ENCODE data around the gene STYXL2. TPM values are rescaled to one million over a fixed set of nuclear protein-coding genes. Genes with fewer than 3 reads are reported as not detected.
A peak's percentile ranks its signal among the peaks of the same experiment; 100 is the strongest.

The STYXL2 gene
- total RNA-seq, 1 donor from 2014 or later = not detected

- H3K9me3 Mint-ChIP-seq = no peaks in the 10 kb centered on the region
Measured at GRCh38 chr1:167104256-167104633, 10.4 kb downstream of the STYXL2 start.

GRCh38 chr1:167105271-167106118, 11.6 kb downstream of the STYXL2 start:
- H3K4me1 Mint-ChIP-seq (ENCODE audit: low read depth) = peaks cover 51% of the 10 kb centered on the region
- peaks cover 4% of the 10 kb centered on the region for H3K27me3 Mint-ChIP-seq (ENCODE audit: low read depth)
- peaks cover 5% of the 10 kb centered on the region for H3K9me3 Mint-ChIP-seq
- peaks cover 5% of the 10 kb centered on the region for H3K36me3 Mint-ChIP-seq (ENCODE audit: low read depth)
- intact Hi-C loops (cut with micrococcal nuclease) = no loop called here
- peak overlapping the region; percentile 46 for H3K27ac Mint-ChIP-seq
- no peak for DNase-seq (ENCODE audit: low spot score)
- no peak overlapping the region for H3K4me3 Mint-ChIP-seq (ENCODE audit: low read depth)

More at GRCh38 chr1:167104256-167104633, 10.4 kb downstream of the STYXL2 start:
- Mint-ChIP-seq H3K4me1 (ENCODE audit: low read depth) (peaks cover 40% of the 10 kb centered on the region), H3K27ac (peak overlapping the region; percentile 57), H3K4me3 (ENCODE audit: low read depth) (no peak overlapping the region), H3K27me3 (ENCODE audit: low read depth) (peaks cover 8% of the 10 kb centered on the region), H3K36me3 (ENCODE audit: low read depth) (no peaks in the 10 kb centered on the region)
- intact Hi-C loops (cut with micrococcal nuclease) = no loop called here
- DNase-seq (ENCODE audit: low spot score) = no peak

- no peak overlapping the region for H3K4me3 Mint-ChIP-seq (ENCODE audit: low read depth)
- no peaks in the 10 kb centered on the region for H3K27me3 Mint-ChIP-seq (ENCODE audit: low read depth)
- DNase-seq (ENCODE audit: low spot score) = no peak
- intact Hi-C loops (cut with micrococcal nuclease) = no loop called here
- H3K9me3 Mint-ChIP-seq = peaks cover 11% of the 10 kb centered on the region
- H3K27ac Mint-ChIP-seq = no peak overlapping the region
- H3K4me1 Mint-ChIP-seq (ENCODE audit: low read depth) = peaks cover 57% of the 10 kb centered on the region
- peaks cover 5% of the 10 kb centered on the region for H3K36me3 Mint-ChIP-seq (ENCODE audit: low read depth)
Measured at GRCh38 chr1:167106119-167106461, 12.2 kb downstream of the STYXL2 start.

DNA sequence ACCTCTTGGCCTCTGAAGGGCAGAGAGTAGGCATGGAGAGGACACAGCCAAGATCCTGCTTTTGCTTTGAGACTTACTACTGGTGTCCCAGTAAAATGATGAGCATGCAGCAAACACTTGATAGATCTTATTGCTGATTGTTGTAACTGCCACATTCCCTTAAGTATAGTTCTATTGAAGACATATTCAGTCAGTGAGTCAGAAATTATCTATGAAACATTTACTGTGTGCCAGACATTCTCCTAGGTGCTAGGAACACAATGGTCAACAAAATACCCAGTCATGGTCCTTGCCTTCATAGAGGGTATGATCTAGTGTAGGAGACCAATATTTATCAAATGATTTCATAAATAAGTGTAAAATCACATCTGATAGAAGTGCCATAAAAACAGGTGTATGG, 13.6 kb downstream of the STYXL2 start:
- Mint-ChIP-seq H3K4me3 (ENCODE audit: low read depth) (no peak overlapping the region), H3K27ac (no peak overlapping the region), H3K36me3 (ENCODE audit: low read depth) (peaks cover 5% of the 10 kb centered on the region), H3K9me3 (peaks cover 11% of the 10 kb centered on the region), H3K27me3 (ENCODE audit: low read depth) (no peaks in the 10 kb centered on the region), H3K4me1 (ENCODE audit: low read depth) (peaks cover 57% of the 10 kb centered on the region)
- no peak for DNase-seq (ENCODE audit: low spot score)
- intact Hi-C loops (cut with micrococcal nuclease) = no loop called here

GRCh38 chr1:167109125-167109524, 15.2 kb downstream of the STYXL2 start:
- no peak for DNase-seq (ENCODE audit: low spot score)
- intact Hi-C loops (cut with micrococcal nuclease) = no loop called here
- Mint-ChIP-seq H3K9me3 (peaks cover 11% of the 10 kb centered on the region), H3K27ac (no peak overlapping the region), H3K4me3 (ENCODE audit: low read depth) (no peak overlapping the region), H3K36me3 (ENCODE audit: low read depth) (peaks cover 5% of the 10 kb centered on the region), H3K27me3 (ENCODE audit: low read depth) (peaks cover 6% of the 10 kb centered on the region), H3K4me1 (ENCODE audit: low read depth) (peaks cover 46% of the 10 kb centered on the region)

DNA sequence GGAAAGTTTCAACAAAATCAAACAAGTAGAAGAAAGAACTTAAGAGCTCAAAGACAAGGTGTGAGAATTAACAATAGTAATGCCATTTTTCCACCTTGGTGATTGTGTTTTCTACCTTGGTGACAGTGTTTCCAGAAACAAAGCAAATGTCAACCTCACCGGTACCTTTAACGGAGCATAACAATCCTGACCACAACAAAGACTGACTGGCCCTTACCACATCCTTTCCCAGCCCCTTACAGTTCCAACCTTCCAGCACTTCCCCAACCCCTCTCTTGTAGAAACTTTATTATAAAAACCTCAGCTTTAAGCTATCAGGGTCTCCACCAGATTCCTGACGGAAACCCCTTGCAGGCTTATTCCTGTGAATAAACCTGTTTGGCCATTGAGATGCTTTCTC, 16.7 kb downstream of the STYXL2 start:
- peaks cover 5% of the 10 kb centered on the region for H3K36me3 Mint-ChIP-seq (ENCODE audit: low read depth)
- H3K9me3 Mint-ChIP-seq = peaks cover 11% of the 10 kb centered on the region
- no peak for DNase-seq (ENCODE audit: low spot score)
- H3K27ac Mint-ChIP-seq = no peak overlapping the region
- H3K4me1 Mint-ChIP-seq (ENCODE audit: low read depth) = peaks cover 37% of the 10 kb centered on the region
- intact Hi-C loops (cut with micrococcal nuclease) = no loop called here
- H3K4me3 Mint-ChIP-seq (ENCODE audit: low read depth) = no peak overlapping the region
- H3K27me3 Mint-ChIP-seq (ENCODE audit: low read depth) = peaks cover 16% of the 10 kb centered on the region

DNA sequence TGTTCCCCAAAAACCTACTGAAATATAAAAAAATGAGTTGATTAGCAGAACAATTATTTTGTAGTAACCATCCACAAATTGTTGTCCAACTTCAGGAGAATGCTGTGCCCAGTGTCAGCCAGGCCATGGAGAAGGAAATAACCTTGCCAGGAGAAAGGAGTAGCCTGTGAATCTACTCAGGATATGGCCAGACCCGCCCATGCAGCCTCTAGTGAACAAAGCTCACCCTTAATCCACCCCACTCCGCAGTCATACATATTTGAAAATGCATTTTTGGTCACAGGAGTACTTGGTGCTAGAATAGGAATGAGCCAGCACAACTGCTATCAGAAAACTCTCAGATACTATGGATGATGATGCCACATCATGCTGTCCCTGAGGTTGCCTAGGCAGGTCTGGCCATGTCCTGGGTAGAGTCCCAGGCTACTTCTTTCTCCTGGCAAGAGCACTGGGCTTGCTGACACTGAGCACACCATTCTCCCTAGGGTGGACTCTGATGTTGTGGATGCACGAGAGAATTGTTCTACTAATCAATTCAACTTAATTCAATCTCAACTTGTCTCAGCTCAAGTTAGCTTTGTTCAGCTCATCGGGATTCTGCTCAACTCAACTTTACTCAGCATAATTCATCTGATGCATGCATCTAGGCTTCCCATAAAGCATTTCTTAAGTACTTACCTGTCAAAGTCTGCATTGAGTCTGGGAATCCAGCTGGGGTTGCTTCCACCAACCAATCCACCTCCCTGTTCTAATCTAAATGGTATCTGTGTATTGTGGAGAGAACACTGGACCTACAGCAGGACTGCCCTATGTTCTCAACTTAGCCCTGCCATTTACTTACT, 18.2 kb downstream of the STYXL2 start:
- Mint-ChIP-seq H3K36me3 (ENCODE audit: low read depth) (peaks cover 5% of the 10 kb centered on the region), H3K27me3 (ENCODE audit: low read depth) (peaks cover 16% of the 10 kb centered on the region), H3K4me1 (ENCODE audit: low read depth) (peaks cover 33% of the 10 kb centered on the region), H3K9me3 (peaks cover 11% of the 10 kb centered on the region), H3K4me3 (ENCODE audit: low read depth) (no peak overlapping the region), H3K27ac (no peak overlapping the region)
- no peak for DNase-seq (ENCODE audit: low spot score)
- intact Hi-C loops (cut with micrococcal nuclease) = no loop called here

GRCh38 chr1:167114725-167115124, 20.9 kb downstream of the STYXL2 start:
- Mint-ChIP-seq H3K9me3 (peaks cover 11% of the 10 kb centered on the region), H3K4me3 (ENCODE audit: low read depth) (no peak overlapping the region), H3K27ac (no peak overlapping the region), H3K27me3 (ENCODE audit: low read depth) (peaks cover 16% of the 10 kb centered on the region), H3K4me1 (ENCODE audit: low read depth) (peaks cover 17% of the 10 kb centered on the region), H3K36me3 (ENCODE audit: low read depth) (peaks cover 5% of the 10 kb centered on the region)
- no peak for DNase-seq (ENCODE audit: low spot score)
- intact Hi-C loops (cut with micrococcal nuclease) = no loop called here

DNA sequence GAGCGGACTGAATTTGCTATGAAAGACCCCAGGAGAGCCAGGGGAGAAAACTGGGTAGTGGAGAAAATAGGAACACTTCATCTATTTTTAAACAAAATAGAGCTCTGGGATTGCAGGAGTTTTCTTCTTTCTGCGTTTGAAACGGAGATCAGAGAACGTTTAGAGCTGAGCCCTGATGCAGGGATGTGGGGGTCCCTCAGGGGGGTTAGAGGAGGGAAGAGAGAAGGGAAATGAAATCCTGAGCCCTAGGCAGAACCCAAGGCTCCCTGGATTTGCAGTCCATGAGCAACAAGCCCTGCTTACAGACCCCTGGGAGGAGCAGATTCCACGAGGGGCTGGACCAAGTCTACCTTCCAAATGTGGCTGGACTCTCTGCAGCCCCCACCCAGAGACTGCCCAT, 21.8 kb downstream of the STYXL2 start:
- Mint-ChIP-seq H3K4me1 (ENCODE audit: low read depth) (peaks cover 8% of the 10 kb centered on the region), H3K27ac (no peak overlapping the region), H3K9me3 (peaks cover 4% of the 10 kb centered on the region), H3K27me3 (ENCODE audit: low read depth) (peaks cover 16% of the 10 kb centered on the region), H3K4me3 (ENCODE audit: low read depth) (no peak overlapping the region), H3K36me3 (ENCODE audit: low read depth) (no peaks in the 10 kb centered on the region)
- intact Hi-C loops (cut with micrococcal nuclease) = no loop called here
- DNase-seq (ENCODE audit: low spot score) = no peak

- Mint-ChIP-seq H3K4me3 (ENCODE audit: low read depth) (no peak overlapping the region), H3K36me3 (ENCODE audit: low read depth) (no peaks in the 10 kb centered on the region), H3K27me3 (ENCODE audit: low read depth) (peaks cover 16% of the 10 kb centered on the region), H3K9me3 (no peaks in the 10 kb centered on the region), H3K4me1 (ENCODE audit: low read depth) (peaks cover 3% of the 10 kb centered on the region), H3K27ac (no peak overlapping the region)
- no peak for DNase-seq (ENCODE audit: low spot score)
- intact Hi-C loops (cut with micrococcal nuclease) = no loop called here
Measured at GRCh38 chr1:167116174-167116573, 22.3 kb downstream of the STYXL2 start.

- intact Hi-C loops (cut with micrococcal nuclease) = no loop called here
- Mint-ChIP-seq H3K27ac (no peak overlapping the region), H3K9me3 (no peaks in the 10 kb centered on the region), H3K36me3 (ENCODE audit: low read depth) (no peaks in the 10 kb centered on the region), H3K4me3 (ENCODE audit: low read depth) (no peak overlapping the region), H3K4me1 (ENCODE audit: low read depth) (peaks cover 3% of the 10 kb centered on the region), H3K27me3 (ENCODE audit: low read depth) (peaks cover 18% of the 10 kb centered on the region)
- no peak for DNase-seq (ENCODE audit: low spot score)
Measured at GRCh38 chr1:167117225-167117624, 23.4 kb downstream of the STYXL2 start.

- DNase-seq (ENCODE audit: low spot score) = no peak
- no peak overlapping the region for H3K4me3 Mint-ChIP-seq (ENCODE audit: low read depth)
- H3K27me3 Mint-ChIP-seq (ENCODE audit: low read depth) = peaks cover 14% of the 10 kb centered on the region
- H3K9me3 Mint-ChIP-seq = no peaks in the 10 kb centered on the region
- no peaks in the 10 kb centered on the region for H3K36me3 Mint-ChIP-seq (ENCODE audit: low read depth)
- intact Hi-C loops (cut with micrococcal nuclease) = no loop called here
- H3K27ac Mint-ChIP-seq = no peak overlapping the region
- peaks cover 3% of the 10 kb centered on the region for H3K4me1 Mint-ChIP-seq (ENCODE audit: low read depth)
Measured at GRCh38 chr1:167118188-167118587, 24.3 kb downstream of the STYXL2 start.

DNA sequence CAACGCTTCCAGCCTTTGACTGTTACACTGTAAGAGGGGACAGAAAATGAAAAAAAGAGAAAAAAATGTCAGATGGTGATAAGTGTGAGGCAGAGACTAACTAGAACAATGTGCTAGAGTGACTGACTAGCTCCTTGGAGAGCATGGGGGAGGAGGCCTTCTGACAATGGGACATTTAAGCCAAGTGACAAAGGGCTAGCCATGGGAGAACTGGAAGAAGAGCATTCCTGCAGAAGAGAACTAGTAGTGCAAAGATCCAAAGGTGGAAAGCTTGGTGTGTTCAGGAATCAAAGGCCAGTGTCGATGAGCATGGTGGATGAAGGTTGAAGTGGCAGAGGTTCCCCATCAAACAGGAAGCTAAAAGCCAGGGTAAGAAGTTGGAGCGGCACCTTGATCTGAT, 25.8 kb downstream of the STYXL2 start:
- Mint-ChIP-seq H3K4me1 (ENCODE audit: low read depth) (peaks cover 2% of the 10 kb centered on the region), H3K4me3 (ENCODE audit: low read depth) (no peak overlapping the region), H3K27me3 (ENCODE audit: low read depth) (peaks cover 11% of the 10 kb centered on the region), H3K27ac (no peak overlapping the region), H3K36me3 (ENCODE audit: low read depth) (no peaks in the 10 kb centered on the region), H3K9me3 (no peaks in the 10 kb centered on the region)
- DNase-seq (ENCODE audit: low spot score) = no peak
- intact Hi-C loops (cut with micrococcal nuclease) = loop anchor here (5.0 kb wide), 1 partner anchor 207 kb away; no protein-coding TSS in a partner anchor

Measured in activated T-helper 2 cell treated with anti-CD3 and anti-CD28 coated beads, Interferon-gamma antibody, Interleukin-2, Interleukin-4, amounts not matched to agents 10 μg/mL and 5 μg/mL and 100 μg/mL, durations not matched to agents 14 hours and 24 hours and 36 hours (primary cell).